Measurements from ENCODE around the gene ALDH1A3. TPM values are rescaled to one million over a fixed set of nuclear protein-coding genes. Genes with fewer than 3 reads are reported as not detected.

ALDH1A3 gene
- total RNA-seq, 1 experiment from 2014 or later: 983 TPM

DNA sequence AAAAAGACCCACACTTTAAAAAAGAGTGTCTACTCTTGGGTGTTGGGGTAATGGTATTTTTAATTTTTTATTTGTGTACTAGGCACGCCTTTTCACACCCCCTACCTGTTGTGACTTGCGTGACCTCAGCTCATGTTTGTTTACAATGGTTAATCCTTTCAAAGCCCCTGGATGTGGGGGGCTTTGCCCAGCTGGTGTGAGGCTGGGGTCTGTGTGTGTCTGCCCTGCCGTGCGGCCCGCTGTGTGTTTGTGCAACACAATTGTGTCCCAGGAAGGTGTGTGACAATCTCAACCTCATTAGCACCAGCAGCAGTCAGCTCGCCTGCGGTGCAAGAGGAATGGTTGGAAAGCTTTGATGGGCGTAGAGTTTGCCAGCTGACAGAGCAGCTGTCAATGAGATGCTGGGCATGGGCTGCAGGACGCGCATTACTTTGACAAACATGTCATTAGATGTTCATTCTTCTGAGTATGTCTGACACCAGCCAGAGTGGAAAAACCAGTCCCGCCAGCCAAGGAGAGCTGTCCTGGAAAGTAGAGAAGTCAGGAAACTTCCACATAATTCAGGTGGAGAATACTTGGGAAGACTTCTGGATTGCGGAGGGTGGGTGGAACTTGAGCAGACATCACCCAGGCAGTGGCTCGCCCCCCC, 49.1 kb downstream of the ALDH1A3 start:
- H3K4me1 Mint-ChIP-seq (ENCODE audit: low read depth, unreplicated experiment): peaks cover 26% of the 10 kb centered on the region
- peaks cover 31% of the 10 kb centered on the region for H3K36me3 Mint-ChIP-seq (ENCODE audit: insufficient read depth, unreplicated experiment)
- DNase-seq: peak; percentile 64
- no peaks in the 10 kb centered on the region for H3K27me3 Mint-ChIP-seq (ENCODE audit: unreplicated experiment)
- H3K9me3 Mint-ChIP-seq (ENCODE audit: low read depth, unreplicated experiment): no peaks in the 10 kb centered on the region
- H3K27ac Mint-ChIP-seq (ENCODE audit: unreplicated experiment): peak overlapping the region; percentile 72
- TF ChIP-seq, protein P1, sequence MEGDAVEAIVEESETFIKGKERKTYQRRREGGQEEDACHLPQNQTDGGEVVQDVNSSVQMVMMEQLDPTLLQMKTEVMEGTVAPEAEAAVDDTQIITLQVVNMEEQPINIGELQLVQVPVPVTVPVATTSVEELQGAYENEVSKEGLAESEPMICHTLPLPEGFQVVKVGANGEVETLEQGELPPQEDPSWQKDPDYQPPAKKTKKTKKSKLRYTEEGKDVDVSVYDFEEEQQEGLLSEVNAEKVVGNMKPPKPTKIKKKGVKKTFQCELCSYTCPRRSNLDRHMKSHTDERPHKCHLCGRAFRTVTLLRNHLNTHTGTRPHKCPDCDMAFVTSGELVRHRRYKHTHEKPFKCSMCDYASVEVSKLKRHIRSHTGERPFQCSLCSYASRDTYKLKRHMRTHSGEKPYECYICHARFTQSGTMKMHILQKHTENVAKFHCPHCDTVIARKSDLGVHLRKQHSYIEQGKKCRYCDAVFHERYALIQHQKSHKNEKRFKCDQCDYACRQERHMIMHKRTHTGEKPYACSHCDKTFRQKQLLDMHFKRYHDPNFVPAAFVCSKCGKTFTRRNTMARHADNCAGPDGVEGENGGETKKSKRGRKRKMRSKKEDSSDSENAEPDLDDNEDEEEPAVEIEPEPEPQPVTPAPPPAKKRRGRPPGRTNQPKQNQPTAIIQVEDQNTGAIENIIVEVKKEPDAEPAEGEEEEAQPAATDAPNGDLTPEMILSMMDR (IDR thresholded peaks at IDR 0.05; ENCODE audit: unreplicated experiment): no peak
- intact Hi-C loops (cut with micrococcal nuclease; ENCODE audit: unreplicated experiment): loop anchor here (10.0 kb wide), 1 partner anchor 326 kb away; the partner anchor contains the start of gene CHSY1
- CTCF ChIA-PET: interaction anchor here (0.9 to 2.6 kb wide), 2 partner anchors 10 to 78 kb away, joined by 3 to 11 read pairs; partner anchors contain the start of gene LRRK1
- BruUV-seq (replicated peaks): no TSS peak
- no peak overlapping the region for H3K4me3 Mint-ChIP-seq (ENCODE audit: low read depth, unreplicated experiment)

DNA sequence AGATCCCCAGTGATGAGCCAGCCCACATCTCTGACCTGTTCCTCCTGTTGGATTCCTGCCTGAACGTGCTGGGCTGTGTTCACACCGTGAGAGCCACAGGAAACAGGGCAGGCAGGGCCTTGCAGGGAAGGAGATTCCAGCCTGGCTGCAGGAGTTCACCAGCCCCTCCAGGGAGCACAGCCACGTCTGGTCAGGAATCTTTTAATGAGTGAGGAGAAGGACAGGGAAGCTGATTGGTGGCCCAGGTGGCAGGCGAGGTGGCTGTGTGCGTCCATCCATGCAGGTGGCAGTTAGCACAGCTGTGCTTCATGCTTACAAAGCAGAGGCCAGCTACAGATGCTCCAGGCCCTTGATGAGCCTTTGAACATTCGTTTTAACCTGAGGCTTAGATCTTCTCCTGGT, 50.0 kb downstream of the ALDH1A3 start:
- TF ChIP-seq, protein P1 (IDR thresholded peaks at IDR 0.05; ENCODE audit: unreplicated experiment): no peak

DNA sequence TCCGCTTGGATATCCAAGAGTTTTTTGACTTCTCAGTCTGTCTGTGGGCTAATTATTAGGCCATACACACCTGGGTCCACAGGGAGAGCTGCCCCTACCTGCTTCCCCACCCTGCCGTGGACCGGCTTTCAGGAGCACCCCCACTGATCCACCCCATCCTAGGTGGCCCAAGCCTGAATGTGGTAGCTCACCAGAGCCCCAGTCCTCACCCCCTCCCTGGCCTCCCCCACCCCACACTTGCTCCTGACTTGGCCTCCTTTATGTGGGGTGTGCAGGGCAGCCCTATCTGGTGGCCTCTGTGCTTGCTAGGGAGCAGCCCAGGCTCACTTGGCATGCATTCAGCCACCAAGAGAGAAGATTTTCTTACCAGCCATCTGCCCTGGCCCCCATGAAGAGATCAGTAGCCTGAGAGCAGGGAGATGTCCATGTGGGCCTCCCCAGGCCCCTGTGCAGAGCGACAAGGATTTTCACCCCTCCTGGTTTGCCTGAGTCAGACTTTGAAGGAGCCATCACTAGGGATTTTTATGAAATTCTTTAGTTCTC, 50.7 kb downstream of the ALDH1A3 start:
- no TSS peak for BruUV-seq (replicated peaks)
- no peaks in the 10 kb centered on the region for H3K27me3 Mint-ChIP-seq (ENCODE audit: unreplicated experiment)
- DNase-seq: no peak
- H3K4me1 Mint-ChIP-seq (ENCODE audit: low read depth, unreplicated experiment): peaks cover 26% of the 10 kb centered on the region
- CTCF ChIA-PET: interaction anchor here (0.6 to 2.6 kb wide), 2 partner anchors 12 to 32 kb away, joined by 3 to 11 read pairs; partner anchors contain the start of gene LRRK1
- TF ChIP-seq, protein P1 (IDR thresholded peaks at IDR 0.05; ENCODE audit: unreplicated experiment): no peak
- peaks cover 24% of the 10 kb centered on the region for H3K36me3 Mint-ChIP-seq (ENCODE audit: insufficient read depth, unreplicated experiment)
- intact Hi-C loops (cut with micrococcal nuclease; ENCODE audit: unreplicated experiment): no loop called here
- H3K4me3 Mint-ChIP-seq (ENCODE audit: low read depth, unreplicated experiment): no peak overlapping the region
- H3K27ac Mint-ChIP-seq (ENCODE audit: unreplicated experiment): no peak overlapping the region
- H3K9me3 Mint-ChIP-seq (ENCODE audit: low read depth, unreplicated experiment): no peaks in the 10 kb centered on the region

More for the DNA sequence above, 50.0 kb downstream of the ALDH1A3 start:
- no peaks in the 10 kb centered on the region for H3K27me3 Mint-ChIP-seq (ENCODE audit: unreplicated experiment)
- H3K27ac Mint-ChIP-seq (ENCODE audit: unreplicated experiment): no peak overlapping the region
- peaks cover 26% of the 10 kb centered on the region for H3K4me1 Mint-ChIP-seq (ENCODE audit: low read depth, unreplicated experiment)
- H3K9me3 Mint-ChIP-seq (ENCODE audit: low read depth, unreplicated experiment): no peaks in the 10 kb centered on the region
- no peak overlapping the region for H3K4me3 Mint-ChIP-seq (ENCODE audit: low read depth, unreplicated experiment)
- CTCF ChIA-PET: interaction anchor here (0.6 to 2.6 kb wide), 3 partner anchors 11 to 77 kb away, joined by 3 to 11 read pairs (median 3); partner anchors contain the start of gene LRRK1
- intact Hi-C loops (cut with micrococcal nuclease; ENCODE audit: unreplicated experiment): loop anchor here (10.0 kb wide), 1 partner anchor 325 kb away; the partner anchor contains the start of gene CHSY1
- BruUV-seq (replicated peaks): no TSS peak
- H3K36me3 Mint-ChIP-seq (ENCODE audit: insufficient read depth, unreplicated experiment): peaks cover 24% of the 10 kb centered on the region
- no peak for DNase-seq

DNA sequence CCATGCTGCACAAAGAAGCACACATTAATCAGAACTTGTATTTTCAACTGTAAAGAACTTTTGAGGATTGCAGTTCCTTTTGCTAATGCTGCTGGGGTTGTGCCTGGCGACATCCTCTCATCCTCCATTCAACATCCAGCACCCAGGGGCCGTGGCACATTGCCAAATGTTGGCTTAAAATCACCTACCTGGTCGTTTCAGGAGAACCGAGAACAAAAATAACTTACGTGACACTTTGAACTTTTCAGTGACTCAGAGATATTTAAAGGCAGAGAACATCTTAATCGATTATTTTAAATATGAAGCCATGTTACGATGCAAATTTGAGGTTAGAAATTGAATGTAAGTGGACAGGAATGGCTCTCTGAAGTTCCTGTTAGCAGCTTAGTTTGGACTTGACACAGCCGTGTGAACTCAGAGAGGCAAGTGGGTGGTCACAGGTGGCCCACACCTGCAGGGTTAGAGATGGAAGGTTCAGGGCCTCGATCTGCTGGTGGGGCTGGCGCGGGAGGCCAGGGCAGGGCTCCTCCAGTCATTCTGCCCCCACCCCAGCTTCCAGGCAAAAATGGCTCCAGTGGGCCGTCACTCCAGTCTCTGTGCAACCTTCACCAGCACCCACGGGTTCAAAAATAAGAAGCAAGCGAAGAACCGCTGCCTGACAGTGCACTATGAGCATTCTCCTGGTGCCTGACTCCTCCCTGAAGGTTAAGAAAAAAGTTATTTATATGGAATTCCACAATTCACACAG, 51.7 kb downstream of the ALDH1A3 start:
- CTCF ChIA-PET: interaction anchor here (2.6 kb wide), 1 partner anchor 13 kb away, joined by 11 read pairs; the partner anchor contains the start of gene LRRK1

More for the DNA sequence above, 51.7 kb downstream of the ALDH1A3 start:
- Mint-ChIP-seq H3K9me3 (ENCODE audit: low read depth, unreplicated experiment) (no peaks in the 10 kb centered on the region), H3K27me3 (ENCODE audit: unreplicated experiment) (no peaks in the 10 kb centered on the region), H3K27ac (ENCODE audit: unreplicated experiment) (no peak overlapping the region), H3K4me3 (ENCODE audit: low read depth, unreplicated experiment) (no peak overlapping the region), H3K4me1 (ENCODE audit: low read depth, unreplicated experiment) (peaks cover 26% of the 10 kb centered on the region), H3K36me3 (ENCODE audit: insufficient read depth, unreplicated experiment) (peaks cover 21% of the 10 kb centered on the region)
- intact Hi-C loops (cut with micrococcal nuclease; ENCODE audit: unreplicated experiment): no loop called here
- BruUV-seq (replicated peaks): no TSS peak
- DNase-seq: no peak
- TF ChIP-seq, protein P1 (IDR thresholded peaks at IDR 0.05; ENCODE audit: unreplicated experiment): no peak
